DMS79 (cell line): ENCODE measurements around the gene CAMTA1.
"Not testable (repeated sequence)": the region's sequence is repeated elsewhere in the genome, so short reads cannot be mapped to it uniquely, and the experiment has no call there.

Experiments
- DNase-seq: peaks from one replicate; lab custom pipeline; 2025; lab: John Stamatoyannopoulos, UW

Gene CAMTA1

DNA sequence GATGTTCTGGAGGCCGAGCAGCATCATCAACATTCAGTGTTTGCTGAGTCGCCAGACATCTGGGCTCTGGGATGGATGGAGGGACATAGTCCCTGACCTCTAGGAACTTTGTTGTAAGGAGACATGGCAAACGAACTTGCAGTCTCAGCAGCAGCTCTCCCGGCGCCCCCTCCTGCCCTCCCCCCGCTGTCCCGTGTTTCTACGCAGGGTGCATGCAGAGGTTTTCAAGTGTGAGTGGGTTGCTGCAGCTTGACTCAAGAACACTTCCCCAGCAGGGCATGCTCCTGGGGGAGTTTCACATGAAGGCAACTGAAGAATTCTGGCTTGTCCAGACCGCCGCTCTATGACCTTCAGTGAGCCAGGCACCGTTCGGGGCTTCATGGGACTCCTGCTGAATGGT is 121.9 kb downstream of the CAMTA1 start:
- DNase-seq, result no peak

- DNase-seq, result no peak
Observed at GRCh38 chr1:6907676-6908434, 122.6 kb downstream of the CAMTA1 start.

GRCh38 chr1:6909401-6909800 is 124.1 kb downstream of the CAMTA1 start:
- no peak for DNase-seq

DNA sequence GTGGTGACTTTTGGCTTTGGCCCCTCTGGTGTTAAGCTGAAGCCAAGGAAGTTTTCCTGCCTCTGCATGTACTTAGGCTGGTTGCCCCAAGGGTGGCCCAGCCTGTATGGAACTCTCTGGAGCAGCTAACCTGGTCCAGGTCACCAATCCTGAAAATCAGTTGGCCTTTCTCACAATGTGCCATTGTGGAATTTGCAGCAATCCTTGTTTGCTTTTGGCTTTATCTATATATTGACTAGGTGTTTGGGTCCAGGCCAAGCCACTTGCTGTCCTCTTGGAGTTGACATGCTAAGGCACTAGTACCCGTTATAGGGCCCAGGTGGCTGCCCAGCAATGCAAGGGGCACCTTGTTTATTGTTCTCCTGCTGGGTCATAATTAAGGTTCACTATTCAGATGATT is 124.6 kb downstream of the CAMTA1 start:
- DNase-seq, result no peak

- DNase-seq, result no peak
Observed at GRCh38 chr1:6911021-6911941, 126.0 kb downstream of the CAMTA1 start.

DNA sequence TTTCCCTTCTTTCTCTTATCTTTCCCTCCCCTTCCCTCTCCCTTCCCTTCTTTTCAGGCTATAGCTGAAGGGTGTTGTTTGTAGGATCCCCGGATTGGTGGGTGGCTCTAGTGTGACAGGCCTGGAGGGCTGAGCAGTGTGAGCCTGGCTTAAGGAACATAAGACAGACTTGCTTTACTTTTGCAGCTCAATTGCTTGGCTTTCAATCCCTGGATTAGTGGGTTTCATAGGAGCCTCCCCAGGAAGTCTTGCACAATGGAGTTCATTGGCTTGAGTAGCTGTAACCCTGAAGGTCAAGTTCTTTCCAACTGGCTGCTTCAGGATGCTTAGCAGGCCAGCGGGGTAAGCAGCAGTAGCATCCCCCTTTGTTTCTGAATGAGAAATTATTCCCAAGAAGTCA is 126.7 kb downstream of the CAMTA1 start:
- DNase-seq, result no peak

DNA sequence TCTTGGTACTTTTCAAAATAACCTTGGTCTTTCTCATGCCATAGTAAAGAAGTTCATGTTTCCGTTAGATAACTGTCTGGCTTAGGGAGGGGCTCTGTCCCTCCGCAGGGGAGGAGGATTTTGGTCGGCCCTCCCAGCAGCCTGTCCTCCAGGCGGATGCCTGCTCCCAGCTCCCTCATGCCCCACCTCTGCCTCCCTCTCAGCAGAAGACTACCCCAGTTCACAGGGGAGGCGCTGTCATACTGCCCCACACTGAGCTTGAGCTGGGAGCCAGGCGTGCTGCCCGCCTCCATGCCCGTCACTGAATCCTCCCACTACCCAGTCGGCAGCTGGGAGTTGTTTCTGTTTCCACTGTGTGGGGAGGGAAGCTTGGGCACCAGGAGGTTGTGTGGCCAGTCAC is 127.3 kb downstream of the CAMTA1 start:
- DNase-seq, result no peak

DNA sequence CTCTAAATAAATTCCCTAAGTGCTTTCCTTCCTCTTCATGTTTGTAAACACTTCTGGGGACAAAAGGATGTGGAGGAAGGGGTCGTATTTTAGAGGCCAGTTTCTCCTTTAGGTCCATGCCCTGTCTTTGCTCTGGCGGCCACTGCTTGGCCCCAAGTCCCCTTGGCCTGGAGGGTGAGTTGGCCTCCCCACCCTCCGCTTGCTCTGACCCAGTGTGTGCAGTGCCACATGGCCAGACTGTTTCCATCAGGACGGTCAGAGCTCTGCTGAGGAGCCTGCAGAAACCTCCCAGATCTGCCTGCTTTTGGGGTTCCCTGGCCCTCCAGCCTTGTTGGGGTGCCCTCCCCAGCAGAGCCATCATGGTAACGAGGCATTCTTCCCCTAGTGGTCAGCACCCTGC is 127.8 kb downstream of the CAMTA1 start:
- DNase-seq, result no peak

DNA sequence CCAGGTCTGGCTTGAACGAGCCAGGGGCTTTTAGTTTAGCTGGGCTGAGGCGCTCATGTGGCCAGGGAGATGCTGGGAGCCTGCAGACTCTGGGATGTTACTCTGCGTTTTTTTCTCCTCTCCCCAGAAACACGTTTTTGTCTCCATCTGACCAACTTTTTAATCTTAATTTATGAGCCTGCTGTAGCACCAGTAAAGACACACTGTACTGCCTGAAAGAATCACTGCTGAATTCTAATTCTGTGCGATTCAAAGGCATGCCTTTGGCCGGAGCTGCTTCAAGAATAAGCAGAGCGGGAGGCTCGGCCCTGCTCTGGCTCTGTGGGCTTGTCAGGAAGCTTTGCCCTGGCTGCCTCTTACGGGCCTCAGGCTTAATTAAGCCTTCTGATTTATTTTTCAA is 129.5 kb downstream of the CAMTA1 start:
- no peak for DNase-seq

DNA sequence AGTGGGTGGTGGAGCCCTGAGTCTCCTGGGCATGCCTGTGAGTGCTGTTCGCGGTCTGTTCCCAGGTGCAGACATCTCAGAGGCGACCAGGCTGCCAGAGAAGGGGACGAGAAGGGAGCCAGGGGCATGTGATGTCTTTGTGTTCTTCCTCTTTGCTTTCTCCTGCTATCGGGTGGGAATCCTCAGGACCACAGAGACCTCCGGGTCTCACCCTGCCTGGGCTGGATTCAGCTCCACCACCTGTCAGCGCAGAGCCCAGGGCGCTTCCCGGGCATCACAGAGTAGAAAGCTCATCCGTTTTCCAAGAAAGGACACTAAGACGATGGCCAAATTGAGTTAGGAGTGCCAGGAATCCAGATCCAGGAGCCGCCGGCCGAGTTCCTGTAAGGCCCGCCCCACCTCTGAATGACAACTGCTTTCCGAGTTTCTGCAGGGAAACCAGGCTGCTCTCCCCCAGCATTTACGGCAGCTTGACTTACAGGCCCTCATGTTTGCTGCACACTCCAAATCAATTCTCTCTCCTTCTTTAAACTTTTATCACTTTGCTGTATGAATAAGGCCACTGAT is 130.8 kb downstream of the CAMTA1 start:
- DNase-seq, result no peak

DNA sequence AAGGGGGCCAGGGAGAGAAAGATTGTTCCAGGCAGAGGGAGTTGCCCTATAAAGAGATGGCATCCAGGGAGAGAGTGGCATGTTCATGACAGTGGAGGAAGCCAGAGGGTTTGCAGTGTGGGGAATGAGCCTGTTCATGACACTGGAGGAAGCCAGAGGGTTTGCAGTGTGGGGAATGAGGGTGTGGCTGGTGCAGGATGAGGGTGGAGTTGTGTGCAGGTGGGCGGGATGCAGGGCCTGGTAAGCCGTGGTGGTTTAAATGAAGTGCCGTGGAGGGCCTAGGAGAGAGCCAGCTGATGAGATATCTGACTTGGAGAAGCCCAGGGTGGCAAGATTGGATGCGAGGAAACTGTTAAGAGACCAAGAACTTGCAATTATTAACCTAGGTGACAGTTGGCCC is 131.8 kb downstream of the CAMTA1 start:
- DNase-seq, result no peak

DNA sequence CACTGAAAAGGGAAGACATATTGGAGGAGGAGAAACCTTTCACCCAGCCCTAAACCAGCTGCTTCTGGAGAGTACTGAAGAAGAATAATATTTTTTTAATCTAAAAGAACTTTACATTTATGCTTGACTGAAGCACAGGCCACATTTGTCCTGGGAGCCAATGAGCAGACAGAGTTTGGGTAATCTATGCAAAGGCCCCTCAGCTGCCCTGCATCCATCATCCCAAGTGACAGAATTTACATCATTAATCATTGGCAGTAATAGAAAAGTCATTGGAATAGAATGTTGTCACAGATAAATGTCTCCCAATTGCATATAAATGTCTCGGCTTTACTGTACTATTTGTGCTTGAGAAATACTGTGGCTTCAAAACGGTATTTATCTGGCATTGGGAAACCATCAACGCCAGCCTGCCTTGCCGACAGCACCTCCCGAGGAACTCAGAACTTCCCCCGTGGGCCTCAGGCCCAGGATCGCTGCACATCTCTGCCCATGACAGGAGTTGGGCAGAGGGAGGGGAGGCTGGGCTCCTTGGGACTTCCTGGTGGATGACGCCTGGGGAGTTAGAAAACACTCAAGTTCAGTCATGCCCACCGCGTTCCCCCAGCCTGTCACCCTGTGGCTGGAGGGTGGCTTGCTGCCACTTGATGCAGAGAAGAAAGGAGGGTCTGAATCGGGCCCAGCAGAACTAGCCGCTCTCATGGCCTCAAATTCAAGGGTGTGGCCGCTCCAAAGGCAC is 133.1 kb downstream of the CAMTA1 start:
- DNase-seq, result no peak

DNA sequence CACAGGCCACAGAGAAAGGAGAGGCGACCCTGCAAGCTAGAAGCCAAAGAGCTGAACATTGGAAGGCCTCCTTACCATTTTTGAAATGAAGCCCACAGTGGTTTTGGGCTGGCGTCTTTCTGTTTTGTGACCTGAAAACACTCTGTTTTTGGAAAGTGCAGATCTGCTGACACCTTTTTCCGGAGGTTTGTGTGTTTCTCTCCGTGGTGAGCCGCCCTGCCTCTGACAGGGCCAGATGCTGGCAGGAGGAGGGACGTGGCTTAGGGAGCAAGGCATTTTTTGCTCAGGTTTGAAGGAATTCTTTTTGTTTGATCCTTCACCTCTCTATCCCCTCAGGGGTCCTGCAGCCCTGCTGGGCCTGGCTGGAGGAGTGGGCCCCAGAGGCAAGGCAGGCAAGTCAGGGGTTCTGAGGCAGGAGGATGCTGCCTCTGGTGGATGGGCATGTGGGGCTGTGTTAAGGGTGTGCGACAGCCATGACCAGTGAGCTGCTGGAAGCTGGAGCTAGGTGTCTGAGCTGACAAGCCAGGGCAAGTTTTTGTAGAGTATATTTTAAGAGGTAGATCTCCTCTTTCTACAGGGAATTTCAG is 133.8 kb downstream of the CAMTA1 start:
- no peak for DNase-seq

DNA sequence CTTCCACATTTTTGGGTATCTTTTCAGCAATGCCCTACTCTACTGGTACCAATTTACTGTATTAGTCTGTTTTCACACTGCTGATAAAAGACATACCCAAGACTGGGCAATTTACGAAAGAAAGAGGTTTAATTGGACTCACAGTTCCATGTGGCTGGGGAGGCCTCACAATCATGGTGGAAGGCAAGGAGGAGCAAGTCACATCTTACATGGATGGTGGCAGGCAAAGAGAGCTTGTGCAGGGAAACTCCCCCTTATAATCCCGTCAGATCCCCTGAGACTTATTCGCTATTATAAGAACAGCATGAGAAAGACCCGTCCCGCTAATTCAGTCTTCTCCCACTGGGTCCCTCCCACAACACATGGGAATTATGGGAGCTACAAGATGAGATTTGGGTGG is 136.3 kb downstream of the CAMTA1 start:
- DNase-seq, result not testable (repeated sequence)

GRCh38 chr1:6922096-6922931 is 137.1 kb downstream of the CAMTA1 start:
- peak; percentile 97 for DNase-seq

GRCh38 chr1:6923012-6923411 is 137.8 kb downstream of the CAMTA1 start:
- no peak for DNase-seq

- DNase-seq, result no peak
Observed at GRCh38 chr1:6923416-6923815, 138.2 kb downstream of the CAMTA1 start.

DNA sequence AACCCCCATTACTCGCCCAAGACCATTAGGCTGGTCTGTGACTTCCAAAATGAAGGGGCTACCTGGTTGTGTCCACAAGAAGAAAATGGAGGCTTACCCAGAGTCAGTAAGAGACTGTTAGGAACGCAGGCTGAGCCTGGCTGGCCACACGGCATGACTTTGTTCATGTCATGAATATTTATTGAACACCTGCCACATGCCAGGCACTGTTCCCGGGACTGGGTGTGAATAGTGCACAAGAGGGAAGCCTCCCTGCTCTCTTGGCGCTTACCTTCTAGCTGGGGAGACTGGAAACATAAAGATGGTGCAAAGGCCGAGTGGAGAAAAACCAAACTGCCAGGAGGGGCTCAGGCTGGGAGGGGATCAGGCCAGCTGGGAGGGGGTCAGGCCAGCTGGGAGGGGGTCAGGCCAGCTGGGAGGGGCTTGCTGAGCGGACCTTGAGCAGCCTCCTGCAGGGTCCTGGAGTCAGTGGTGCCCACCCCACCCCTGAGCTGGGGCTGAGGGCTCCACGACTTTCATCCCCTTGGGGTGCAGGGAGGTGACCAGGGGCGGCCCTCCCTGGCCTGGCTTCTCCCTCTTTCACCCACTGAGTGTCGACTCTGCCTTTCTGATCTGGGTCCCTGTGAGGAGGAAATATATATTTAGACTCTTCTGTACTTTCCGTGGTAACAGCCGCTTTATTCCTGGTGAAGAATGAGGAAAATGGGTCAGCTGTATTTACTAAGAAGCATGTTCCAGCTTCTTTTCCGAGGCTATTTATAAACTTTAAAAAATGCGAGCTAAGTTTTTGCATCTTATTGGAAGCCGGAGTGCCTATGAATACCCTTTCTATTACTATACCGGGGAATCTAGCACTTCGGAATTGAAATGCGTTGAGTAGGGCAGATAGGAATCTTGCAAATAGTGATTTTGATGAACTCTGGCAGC is 139.0 kb downstream of the CAMTA1 start:
- DNase-seq, result no peak

GRCh38 chr1:6924891-6925290 is 139.6 kb downstream of the CAMTA1 start:
- no peak for DNase-seq

- no peak for DNase-seq
Observed at GRCh38 chr1:6927626-6928025, 142.4 kb downstream of the CAMTA1 start.
